GM20431 (cell line): ENCODE measurements around the gene ARHGAP15.

Experiments used
- in situ Hi-C: fragments of 300-500 bp; cut with MseI, MboI; formaldehyde crosslinking; loops from one replicate; pipeline ENCODE4 v1.15.0; 2020; ENCODE audit warnings: low sequenced_read_pairs; ENCODE audit not compliant: unreplicated experiment

The ARHGAP15 gene

GRCh38 chr2:143209570-143210445 lies 80.6 kb downstream of the ARHGAP15 start:
- in situ Hi-C loops = loop anchor here (25.0 kb wide), 1 partner anchor 98 kb away; no protein-coding TSS in a partner anchor

GRCh38 chr2:143210446-143210819 lies 81.2 kb downstream of the ARHGAP15 start:
- in situ Hi-C loops = loop anchor here (25.0 kb wide), 1 partner anchor 98 kb away; no protein-coding TSS in a partner anchor

GRCh38 chr2:143217512-143218115 lies 88.4 kb downstream of the ARHGAP15 start:
- in situ Hi-C loops = loop anchor here (25.0 kb wide), 1 partner anchor 105 kb away; no protein-coding TSS in a partner anchor

- in situ Hi-C loops = loop anchor here (25.0 kb wide), 1 partner anchor 106 kb away; no protein-coding TSS in a partner anchor
These were observed 89.4 kb downstream of the ARHGAP15 start for GRCh38 chr2:143218621-143219020.

GRCh38 chr2:143219266-143219665 lies 90.0 kb downstream of the ARHGAP15 start:
- in situ Hi-C loops = loop anchor here (25.0 kb wide), 1 partner anchor 107 kb away; no protein-coding TSS in a partner anchor

GRCh38 chr2:143223556-143223955 lies 94.3 kb downstream of the ARHGAP15 start:
- in situ Hi-C loops = loop anchor here (25.0 kb wide), 1 partner anchor 111 kb away; no protein-coding TSS in a partner anchor

- in situ Hi-C loops = no loop called here
These were observed 96.7 kb downstream of the ARHGAP15 start for GRCh38 chr2:143225931-143226330.

GRCh38 chr2:143226714-143227541 lies 97.7 kb downstream of the ARHGAP15 start:
- in situ Hi-C loops = no loop called here

GRCh38 chr2:143229411-143229810 lies 100.2 kb downstream of the ARHGAP15 start:
- in situ Hi-C loops = no loop called here

GRCh38 chr2:143229952-143230351 lies 100.7 kb downstream of the ARHGAP15 start:
- in situ Hi-C loops = no loop called here

- in situ Hi-C loops = no loop called here
These were observed 101.5 kb downstream of the ARHGAP15 start for GRCh38 chr2:143230506-143231253.

- in situ Hi-C loops = no loop called here
These were observed 102.0 kb downstream of the ARHGAP15 start for GRCh38 chr2:143231254-143231645.

- in situ Hi-C loops = no loop called here
These were observed 108.0 kb downstream of the ARHGAP15 start for GRCh38 chr2:143237146-143237777.

- in situ Hi-C loops = no loop called here
These were observed 112.3 kb downstream of the ARHGAP15 start for GRCh38 chr2:143241403-143242088.

- in situ Hi-C loops = no loop called here
These were observed 117.0 kb downstream of the ARHGAP15 start for GRCh38 chr2:143246246-143246645.

GRCh38 chr2:143246815-143247744 lies 117.9 kb downstream of the ARHGAP15 start:
- in situ Hi-C loops = no loop called here

GRCh38 chr2:143248631-143249030 lies 119.4 kb downstream of the ARHGAP15 start:
- in situ Hi-C loops = no loop called here
